PC-9 (cell line): ENCODE data around the gene VGLL3. TPM values are rescaled to one million over a fixed set of nuclear protein-coding genes. Genes with fewer than 3 reads are reported as not detected.

ENCODE experiments used
- BruUV-seq: library from RNA; stranded (reverse); fragments of 400-500 nt; replicated peaks from 2 replicates; lab custom pipeline; 2021; lab: Mats Ljungman, UMichigan
- CTCF ChIA-PET: fragments of 300-600 bp; sonication (Branson Sonifier 250); formaldehyde crosslinking; loops from one replicate; lab custom pipeline; 2022; ENCODE audit warnings: antibody characterized with exemption; lab: Charles Lee
- POLR2A ChIA-PET: fragments of 300-600 bp; sonication (Branson Sonifier 250); formaldehyde crosslinking; loops from one replicate; lab custom pipeline; 2022; ENCODE audit warnings: antibody characterized with exemption; ENCODE audit not compliant: unreplicated experiment; lab: Charles Lee
- DNase-seq, 2 experiments: peaks; one replicate each; pipeline versions ENCODE4 v3.0.0 to v3.0.0-alpha.2; 2015 to 2022; ENCODE audit warnings: mixed read lengths in 1 of 2
- H2AFZ ChIP-seq: fragments of 200-600 bp; sonication (generic); 2 replicates; pipeline ENCODE4 v1.8.1; 2017; ENCODE audit warnings: antibody characterized with exemption
- H3F3A ChIP-seq: fragments of 200-600 bp; sonication (generic); 2 replicates; pipeline ENCODE4 v1.8.1; 2017; ENCODE audit warnings: antibody characterized with exemption, mild to moderate bottlenecking, low read depth; ENCODE audit not compliant: insufficient read depth
- H3K27ac ChIP-seq: fragments of 200-600 bp; sonication (generic); 2 replicates; pipeline ENCODE4 v1.6.1; 2016; ENCODE audit warnings: mixed run types
- H3K27me3 ChIP-seq: fragments of 200-600 bp; sonication (generic); 2 replicates; pipeline ENCODE4 v1.6.1; 2016; ENCODE audit warnings: low read depth, mixed run types; ENCODE audit not compliant: insufficient read depth
- H3K36me3 ChIP-seq: fragments of 200-600 bp; sonication (generic); 2 replicates; pipeline ENCODE4 v1.6.1; 2016; ENCODE audit warnings: low read depth, mixed run types
- H3K4me1 ChIP-seq: fragments of 200-600 bp; sonication (generic); replicated peaks from 2 replicates; pipeline ENCODE4 v1.6.1; 2016; ENCODE audit warnings: mixed run types; ENCODE audit not compliant: insufficient read depth
- H3K4me2 ChIP-seq: fragments of 200-600 bp; sonication (generic); 2 replicates; pipeline ENCODE4 v1.6.1; 2017; ENCODE audit warnings: mixed run types
- H3K4me3 ChIP-seq: fragments of 200-600 bp; sonication (generic); 2 replicates; pipeline ENCODE4 v1.6.1; 2016; ENCODE audit warnings: mixed run types
- H3K79me2 ChIP-seq: fragments of 200-600 bp; sonication (generic); 2 replicates; pipeline ENCODE4 v1.6.1; 2017; ENCODE audit warnings: low read depth, mixed run types
- H3K9me2 ChIP-seq: fragments of 200-600 bp; sonication (generic); 2 replicates; pipeline ENCODE4 v1.8.1; 2017; ENCODE audit warnings: mild to moderate bottlenecking; ENCODE audit not compliant: insufficient read depth
- H3K9me3 ChIP-seq: fragments of 200-600 bp; sonication (generic); 2 replicates; pipeline ENCODE4 v1.8.1; 2016; ENCODE audit warnings: low read depth; ENCODE audit not compliant: insufficient read depth
- H4K20me1 ChIP-seq: fragments of 200-600 bp; sonication (generic); 2 replicates; pipeline ENCODE4 v1.8.1; 2017; ENCODE audit not compliant: insufficient read depth
- CTCF ChIP-seq: fragments of 200-600 bp; sonication (generic); conservative IDR thresholded peaks from 2 replicates; pipeline ENCODE4 v1.6.1; 2017; ENCODE audit warnings: mixed run types, antibody characterized with exemption, mild to moderate bottlenecking, moderate library complexity
- EZH2 ChIP-seq: fragments of 200-600 bp; sonication (generic); IDR thresholded peaks from 2 replicates; pipeline ENCODE4 v1.8.0; 2017; ENCODE audit warnings: antibody characterized with exemption, low read depth
- intact Hi-C: fragments of 100-400 bp; cut with micrococcal nuclease; formaldehyde crosslinking; loops from one replicate; pipeline ENCODE4 v1.10.0; 2022; ENCODE audit not compliant: unreplicated experiment
- total RNA-seq: library from RNA; stranded (reverse); gene quantifications from 2 replicates; pipeline ENCODE4 v1.2.3, GENCODE V29; 2021

Gene VGLL3
- total RNA-seq, 1 experiment from 2014 or later = 26.8 TPM

DNA sequence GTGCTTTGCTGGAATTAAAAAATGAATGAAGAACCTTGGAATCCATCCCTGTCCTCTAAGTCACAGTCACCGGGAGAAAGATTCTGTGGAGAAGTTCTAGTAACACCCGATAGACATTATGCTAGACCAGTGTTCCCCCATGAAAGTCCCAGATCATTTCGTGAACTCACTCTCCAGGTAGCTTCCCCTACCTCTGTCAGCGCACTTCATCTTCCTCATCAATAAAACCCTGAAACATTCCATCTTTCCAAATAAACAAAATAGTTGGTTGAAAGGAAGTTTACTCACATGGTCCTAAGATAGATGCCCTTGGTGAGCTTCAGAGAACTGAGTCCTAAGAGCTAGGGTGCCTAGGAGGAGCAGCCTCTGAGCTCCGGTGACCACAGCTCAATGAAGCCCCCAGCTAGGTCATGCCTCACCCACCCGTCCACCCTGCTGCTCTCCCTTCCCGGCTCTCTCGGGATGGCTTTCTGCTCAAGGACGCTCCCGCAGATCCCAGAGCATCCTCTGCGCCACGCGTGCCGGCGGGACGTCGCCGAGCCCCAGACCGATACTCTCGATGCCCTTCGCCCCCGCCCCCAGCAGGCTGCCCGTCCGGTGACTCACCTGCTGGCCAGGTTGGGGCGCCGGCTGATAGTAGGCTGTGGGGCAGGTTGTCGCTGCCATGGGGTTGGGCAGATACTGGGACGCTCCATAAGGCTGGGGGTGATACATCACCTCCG is 776 bp downstream of the VGLL3 start:
- peaks cover 45% of the 10 kb centered on the region for H3K4me1 ChIP-seq
- TF ChIP-seq EZH2 (no peak), CTCF (no peak)
- TSS peak; percentile 71 for BruUV-seq
- ChIA-PET POLR2A (interaction anchor here (0.5 to 0.6 kb wide), 2 partner anchors 28 to 76 kb away, joined by 3 to 7 read pairs; no protein-coding TSS in a partner anchor), CTCF (interaction anchor here (0.6 kb wide), 1 partner anchor 215 kb away, joined by 3 read pairs; no protein-coding TSS in a partner anchor)
- H3K9me2 ChIP-seq = no peaks in the 10 kb centered on the region
- H3K4me3 ChIP-seq = peak overlapping the region; percentile 67
- no peaks in the 10 kb centered on the region for H3K36me3 ChIP-seq
- H3K27me3 ChIP-seq = no peaks in the 10 kb centered on the region
- peak overlapping the region; percentile 69 for H3K27ac ChIP-seq
- H2AFZ ChIP-seq = peak overlapping the region; percentile 85
- H3K9me3 ChIP-seq = no peaks in the 10 kb centered on the region; the same call in 1 of the 2 replicates
- intact Hi-C loops = no loop called here
- H3K4me2 ChIP-seq = peak overlapping the region; percentile 87
- H3F3A ChIP-seq = peaks cover 18% of the 10 kb centered on the region; the same call in 1 of the 2 replicates
- no peaks in the 10 kb centered on the region for H3K79me2 ChIP-seq
- H4K20me1 ChIP-seq = no peaks in the 10 kb centered on the region
- DNase-seq = peak; percentile 75 to 82

DNA sequence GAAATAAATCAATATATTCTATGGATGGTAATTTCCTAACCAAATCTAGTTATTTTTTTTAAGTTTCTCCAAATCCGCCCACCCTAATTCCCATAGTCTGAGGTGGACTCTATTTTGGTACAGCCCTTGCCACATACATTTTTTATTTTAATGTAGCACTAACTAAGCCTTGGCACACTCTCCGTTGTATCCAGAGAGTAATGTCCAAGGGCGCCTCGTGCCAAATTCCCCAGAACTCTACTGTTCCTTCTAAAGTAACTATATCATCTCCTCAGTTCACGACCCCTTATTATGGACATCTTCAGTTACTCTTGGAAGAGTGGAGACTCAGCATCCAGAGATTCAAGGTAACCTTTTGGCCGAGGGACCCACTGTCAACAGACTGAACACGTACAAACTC is 1.3 kb downstream of the VGLL3 start:
- TF ChIP-seq EZH2 (no peak), CTCF (no peak)
- CTCF ChIA-PET = interaction anchor here (0.6 kb wide), 1 partner anchor 215 kb away, joined by 3 read pairs; no protein-coding TSS in a partner anchor
- H2AFZ ChIP-seq = peak overlapping the region; percentile 85; the same call in 1 of the 2 replicates

GRCh38 chr3:86989006-86989405 is 1.9 kb downstream of the VGLL3 start:
- ChIA-PET POLR2A (no interaction called here), CTCF (no interaction called here)
- Histone ChIP-seq H3K4me2 (peak overlapping the region; percentile 87), H3F3A (peaks cover 16% of the 10 kb centered on the region; the same call in 1 of the 2 replicates), H3K4me3 (no peak overlapping the region), H3K9me3 (no peaks in the 10 kb centered on the region; the same call in 1 of the 2 replicates), H3K36me3 (no peaks in the 10 kb centered on the region), H3K79me2 (no peaks in the 10 kb centered on the region), H3K9me2 (no peaks in the 10 kb centered on the region), H2AFZ (no peak overlapping the region), H3K27ac (no peak overlapping the region), H4K20me1 (no peaks in the 10 kb centered on the region), H3K4me1 (peaks cover 36% of the 10 kb centered on the region), H3K27me3 (no peaks in the 10 kb centered on the region)
- TF ChIP-seq CTCF (no peak), EZH2 (no peak)
- intact Hi-C loops = no loop called here
- no peak for DNase-seq
- no TSS peak for BruUV-seq

More for the DNA sequence above, 1.3 kb downstream of the VGLL3 start:
- Histone ChIP-seq H3K36me3 (no peaks in the 10 kb centered on the region), H3K27me3 (no peaks in the 10 kb centered on the region), H3K9me2 (no peaks in the 10 kb centered on the region), H4K20me1 (no peaks in the 10 kb centered on the region), H3K4me3 (peak overlapping the region; percentile 67; the same call in 1 of the 2 replicates), H3K9me3 (no peaks in the 10 kb centered on the region; the same call in 1 of the 2 replicates), H3K4me2 (peak overlapping the region; percentile 87), H3F3A (peaks cover 18% of the 10 kb centered on the region; the same call in 1 of the 2 replicates), H3K79me2 (no peaks in the 10 kb centered on the region), H3K27ac (peak overlapping the region; percentile 41; the same call in 1 of the 2 replicates), H3K4me1 (peaks cover 40% of the 10 kb centered on the region)
- BruUV-seq = no TSS peak
- no peak for DNase-seq
- intact Hi-C loops = no loop called here
- POLR2A ChIA-PET = interaction anchor here (0.5 kb wide), 1 partner anchor 27 kb away, joined by 7 read pairs; no protein-coding TSS in a partner anchor
